Ovary (tissue), 9 donors: ENCODE data around the gene FBP1. TPM values are rescaled to one million over a fixed set of nuclear protein-coding genes. Genes with fewer than 3 reads are reported as not detected.
"Not testable (repeated sequence)": the region's sequence is repeated elsewhere in the genome, so short reads cannot be mapped to it uniquely, and the experiment has no call there.

ENCODE experiments used
- DNase-seq, 5 donors: peaks; one replicate each; pipeline ENCODE4 v3.0.0-alpha.2; 2019 to 2020
- H3K27ac ChIP-seq, 2 donors: fragments of 200-600 bp; one replicate each; pipeline versions ENCODE4 v1.5.1 to v1.8.0; 2019 to 2022
- H3K27me3 ChIP-seq: fragments of 200-600 bp; one replicate; pipeline ENCODE4 v1.8.0; 2022
- H3K36me3 ChIP-seq: fragments of 200-600 bp; sonication (generic); one replicate; pipeline ENCODE4 v1.5.1; 2019
- H3K4me1 ChIP-seq: one replicate; pipeline ENCODE4 v1.8.1; 2013; ENCODE audit warnings: mild to moderate bottlenecking, moderate library complexity; ENCODE audit not compliant: insufficient read depth
- H3K4me3 ChIP-seq: fragments of 200-600 bp; sonication (generic); one replicate; pipeline ENCODE4 v1.5.1; 2017
- H3K9me3 ChIP-seq, 2 donors: fragments of 200-600 bp in 1 of 2; sonication (generic) in 1 of 2; one replicate each; pipeline versions ENCODE4 v1.5.1 to v1.8.1; 2013 to 2019; ENCODE audit warnings: mild to moderate bottlenecking in 1 of 2, moderate library complexity in 1 of 2
- CTCF ChIP-seq, 3 donors: fragments of 450-650 bp in 2 of 3; fragments of 200-600 bp in 1 of 3; IDR thresholded peaks; one replicate each; pipeline versions ENCODE4 v1.5.1 to v1.8.0; 2016 to 2022; ENCODE audit warnings: antibody characterized with exemption in 3 of 3, mild to moderate bottlenecking in 1 of 3
- EP300 ChIP-seq: sonication (generic); formaldehyde crosslinking; IDR thresholded peaks from one replicate; pipeline ENCODE4 v1.6.1; 2017; ENCODE audit warnings: antibody characterized with exemption
- POLR2A ChIP-seq: fragments of 450-650 bp; IDR thresholded peaks from one replicate; pipeline ENCODE4 v1.6.1; 2017; ENCODE audit warnings: antibody characterized with exemption, mild to moderate bottlenecking, moderate library complexity
- WGBS, 3 donors: extraction: QIAGEN DNeasy Blood & Tissue Kit in 1 of 3; methylation state at CpG; one replicate each; pipeline versions ENCODE4 v1.1.5 to v1.1.7; 2013 to 2017; 5-methylcytosine and 5-hydroxymethylcytosine counted together
- intact Hi-C, 4 donors: fragments of 100-400 bp; cut with DNase I; formaldehyde crosslinking; loops; one replicate each; pipeline versions ENCODE4 v1.11.0 to v1.15.1; 2022 to 2023
- polyA plus RNA-seq, 2 donors: library from polyadenylated mRNA; stranded (reverse); fragments of 200-250 nt in 1 of 2; fragments of 350-450 nt in 1 of 2; fragmentation: Illumina TruSeq in 1 of 2; extraction: RNeasy Lipid Tissue Mini Kit (QIAGEN cat#74804) in 1 of 2; gene quantifications; one replicate each; pipeline ENCODE4 v1.2.3, GENCODE V29; 2013 to 2014
- total RNA-seq, 7 donors: library from RNA; depleted of rRNA in 2 of 7; stranded (reverse); fragments of >200 nt in 2 of 7; fragmentation: NEBNext Ultra II Directional in 3 of 7; extraction: Animal tissue kit (Norgen Biotek cat#: 25700) in 3 of 7; gene quantifications; one replicate each; pipeline versions ENCODE4 v1.1.0 to v1.2.4, GENCODE V29; 2016 to 2023
- donor health status: DM: no; HTN: no; CAD: no; lungs with moderate emphysema.
- donor health status: DM: no; HTN: no; CAD: no.
- donor health status: Bipolar disorder and iron deficiency.
- donor health status: DM: yes; HTN: yes; CAD: no.
- donor health status: DM: no; HTN: no; CAD: no.
- donor health status: DM: yes; HTN: yes; CAD: no.

FBP1 gene
- total and polyA plus RNA-seq, 9 donors: 0.30 to 16.9 (median 2.9) TPM

DNA sequence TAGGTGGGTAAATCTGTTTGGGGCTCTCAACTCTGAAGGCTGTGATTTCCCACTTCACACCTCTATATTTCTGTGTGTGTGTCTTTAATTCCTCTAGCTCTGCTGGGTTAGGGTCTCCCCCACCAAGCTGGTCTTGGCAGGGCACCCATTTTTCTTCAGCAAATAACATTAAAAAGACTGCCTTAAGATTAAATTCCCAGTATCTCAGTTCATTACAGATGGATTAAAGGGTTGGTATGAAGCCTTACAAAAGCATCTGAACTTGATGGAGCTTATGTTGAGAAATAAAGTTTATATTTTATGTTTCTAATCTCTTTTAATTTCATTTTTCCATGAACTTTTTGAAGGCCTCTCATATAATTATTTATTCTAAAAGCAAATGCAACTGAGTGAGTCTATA is 72.8 kb downstream of the FBP1 start:
- Histone ChIP-seq H3K27me3 (no peaks in the 10 kb centered on the region), H3K9me3 (no peaks in the 10 kb centered on the region), H3K27ac (no peak overlapping the region), H3K4me3 (no peak overlapping the region), H3K36me3 (no peaks in the 10 kb centered on the region), H3K4me1 (no peaks in the 10 kb centered on the region)
- intact Hi-C loops: no loop called here
- DNase-seq: no peak
- TF ChIP-seq CTCF (IDR thresholded peaks at IDR 0.05) (no peak), EP300 (no peak), POLR2A (no peak)

- intact Hi-C loops, DNase-seq, H3K36me3 ChIP-seq, H3K9me3 ChIP-seq, H3K4me1 ChIP-seq, H3K4me3 ChIP-seq, H3K27me3 ChIP-seq, H3K27ac ChIP-seq: not testable (repeated sequence)
- 65 to 69% (median 68%) methylated on average over 3 of the region's 3 CpGs for WGBS, 3 donors
These were observed 75.0 kb downstream of the FBP1 start for GRCh38 chr9:94564279-94564678.

DNA sequence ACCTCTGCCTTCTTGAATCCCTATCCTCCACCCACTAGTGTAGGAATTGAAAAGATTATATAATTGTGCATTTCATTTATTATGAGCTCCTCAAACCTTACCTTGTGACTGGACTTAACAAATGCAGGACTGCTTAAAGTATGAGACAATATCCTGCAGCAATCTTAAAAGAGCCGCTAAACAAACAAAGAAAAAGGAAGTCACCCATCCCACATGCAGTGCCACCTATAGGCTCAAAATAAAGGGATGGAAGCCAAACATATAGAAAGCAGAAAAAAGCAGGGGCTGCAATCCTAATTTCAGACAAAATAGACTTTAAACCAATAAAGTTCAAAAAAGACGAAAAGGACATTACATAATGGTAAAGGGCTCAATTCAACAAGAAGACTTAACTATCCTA is 75.8 kb downstream of the FBP1 start:
- H3K27me3 ChIP-seq: no peaks in the 10 kb centered on the region
- H3K27ac ChIP-seq: no peak overlapping the region
- H3K36me3 ChIP-seq: no peaks in the 10 kb centered on the region
- no peaks in the 10 kb centered on the region for H3K9me3 ChIP-seq
- DNase-seq: no peak
- intact Hi-C loops: no loop called here
- TF ChIP-seq CTCF (IDR thresholded peaks at IDR 0.05) (no peak), POLR2A (no peak), EP300 (no peak)
- whole genome bisulfite sequencing, 3 donors: 64 to 88% (median 70%) methylated on average over 2 of the region's 2 CpGs
- no peaks in the 10 kb centered on the region for H3K4me1 ChIP-seq
- no peak overlapping the region for H3K4me3 ChIP-seq

GRCh38 chr9:94560237-94560636 is 79.1 kb downstream of the FBP1 start:
- H3K4me3 ChIP-seq: no peak overlapping the region
- WGBS, 3 donors: 89 to 96% (median 92%) methylated on average over 6 of the region's 6 CpGs
- no peak for TF ChIP-seq EP300
- no peak for TF ChIP-seq POLR2A
- intact Hi-C loops: no loop called here
- H3K36me3 ChIP-seq: no peaks in the 10 kb centered on the region
- no peaks in the 10 kb centered on the region for H3K4me1 ChIP-seq
- no peak for DNase-seq
- H3K9me3 ChIP-seq: no peaks in the 10 kb centered on the region
- no peaks in the 10 kb centered on the region for H3K27me3 ChIP-seq
- no peak overlapping the region for H3K27ac ChIP-seq

- WGBS, 3 donors: 86 to 88% (median 87%) methylated on average over 4 of the region's 4 CpGs
- Histone ChIP-seq H3K27ac (no peak overlapping the region), H3K36me3 (no peaks in the 10 kb centered on the region), H3K4me3 (no peak overlapping the region), H3K27me3 (no peaks in the 10 kb centered on the region), H3K4me1 (no peaks in the 10 kb centered on the region), H3K9me3 (no peaks in the 10 kb centered on the region)
- no peak for DNase-seq
- intact Hi-C loops: no loop called here
- no peak for TF ChIP-seq CTCF (IDR thresholded peaks at IDR 0.05)
- no peak for TF ChIP-seq EP300
- no peak for TF ChIP-seq POLR2A
These were observed 81.9 kb downstream of the FBP1 start for GRCh38 chr9:94557376-94557775.
